Measurements from ENCODE around the gene URB1.
"Not testable (repeated sequence)": the region's sequence is repeated elsewhere in the genome, so short reads cannot be mapped to it uniquely, and the experiment has no call there.

The URB1 gene

DNA sequence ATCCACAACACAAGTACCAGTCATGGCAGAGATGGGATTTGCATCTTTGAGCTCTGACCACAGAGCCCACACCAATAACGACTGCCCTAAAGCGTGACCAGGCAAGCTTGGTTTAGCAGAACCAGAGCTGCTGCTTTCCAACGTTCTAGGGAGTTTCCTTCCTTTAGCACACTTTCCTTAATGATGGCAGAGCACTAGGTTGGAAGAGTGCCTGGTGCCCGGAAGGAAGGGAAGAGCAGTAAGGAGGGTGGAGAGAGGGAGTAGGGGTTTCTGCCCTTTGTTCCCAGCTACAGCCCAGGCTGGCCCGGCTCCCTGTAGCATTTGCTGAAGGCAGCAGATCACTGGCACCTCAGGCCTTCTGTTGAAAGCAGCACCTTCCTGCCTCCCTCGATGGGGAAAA is 13.6 kb upstream of the URB1 start:
- H3K4me3 ChIP-seq (ENCODE audit: low read length): no peak overlapping the region
- no peak overlapping the region for H3K9ac ChIP-seq (ENCODE audit: low read length)
- no peaks in the 10 kb centered on the region for H3K27me3 ChIP-seq (ENCODE audit: control insufficient read depth, insufficient read depth, low read length)
- H3K27ac ChIP-seq (ENCODE audit: low read depth, low read length): no peak overlapping the region
- no peaks in the 10 kb centered on the region for H3K36me3 ChIP-seq (ENCODE audit: control insufficient read depth, insufficient read depth, low read length)
- peaks cover 6% of the 10 kb centered on the region for H3K4me1 ChIP-seq (ENCODE audit: control insufficient read depth, insufficient read depth, low read length)

DNA sequence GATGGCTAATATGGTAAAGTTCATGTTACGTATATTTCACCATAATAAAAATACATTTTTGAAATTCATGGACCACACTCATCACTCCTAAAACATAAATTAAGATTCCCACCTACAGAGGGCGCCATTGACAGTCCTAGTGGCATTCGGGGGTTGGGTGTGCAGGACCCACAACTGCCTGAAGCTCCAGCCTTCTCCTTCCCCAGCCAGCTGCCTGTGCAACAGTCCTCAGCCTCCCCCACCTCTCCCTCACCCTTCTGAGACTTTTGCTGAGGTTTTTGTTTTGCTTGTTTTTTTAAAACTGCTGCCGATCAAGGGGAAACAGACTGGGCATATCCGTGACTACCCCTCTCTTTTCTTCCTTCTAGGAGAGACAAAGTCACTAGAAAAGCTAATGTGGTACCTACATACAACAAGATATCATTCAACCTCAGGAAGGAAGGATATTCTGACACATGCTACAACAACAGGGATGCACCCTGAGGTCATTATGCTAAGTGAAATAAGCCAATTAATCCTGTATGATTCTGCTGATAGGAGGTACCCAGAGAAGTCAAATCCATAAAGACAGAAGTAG is 10.5 kb upstream of the URB1 start:
- Histone ChIP-seq H3K27ac (ENCODE audit: low read depth, low read length) (no peak overlapping the region), H3K4me3 (ENCODE audit: low read length) (no peak overlapping the region), H3K9ac (ENCODE audit: low read length) (no peak overlapping the region), H3K36me3 (ENCODE audit: control insufficient read depth, insufficient read depth, low read length) (no peaks in the 10 kb centered on the region), H3K4me1 (ENCODE audit: control insufficient read depth, insufficient read depth, low read length) (peaks cover 3% of the 10 kb centered on the region), H3K27me3 (ENCODE audit: control insufficient read depth, insufficient read depth, low read length) (no peaks in the 10 kb centered on the region)

DNA sequence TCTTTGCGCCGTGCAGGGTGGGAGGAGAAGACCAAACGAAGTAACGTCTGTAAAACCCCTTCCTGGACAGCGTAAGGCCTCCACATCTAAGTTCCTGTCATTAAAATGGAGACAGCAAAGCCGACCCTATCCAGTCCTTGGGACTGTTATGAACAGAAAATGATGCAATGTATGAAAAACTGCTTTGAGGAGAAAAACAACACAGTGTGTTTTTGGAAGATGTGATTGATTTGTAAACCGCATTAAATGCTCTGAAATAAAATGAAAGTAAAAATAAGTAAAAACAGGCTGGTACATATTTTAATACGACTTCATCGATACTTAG is 827 bp upstream of the URB1 start:
- H3K4me3 ChIP-seq (ENCODE audit: low read length): peak overlapping the region; percentile 64

DNA sequence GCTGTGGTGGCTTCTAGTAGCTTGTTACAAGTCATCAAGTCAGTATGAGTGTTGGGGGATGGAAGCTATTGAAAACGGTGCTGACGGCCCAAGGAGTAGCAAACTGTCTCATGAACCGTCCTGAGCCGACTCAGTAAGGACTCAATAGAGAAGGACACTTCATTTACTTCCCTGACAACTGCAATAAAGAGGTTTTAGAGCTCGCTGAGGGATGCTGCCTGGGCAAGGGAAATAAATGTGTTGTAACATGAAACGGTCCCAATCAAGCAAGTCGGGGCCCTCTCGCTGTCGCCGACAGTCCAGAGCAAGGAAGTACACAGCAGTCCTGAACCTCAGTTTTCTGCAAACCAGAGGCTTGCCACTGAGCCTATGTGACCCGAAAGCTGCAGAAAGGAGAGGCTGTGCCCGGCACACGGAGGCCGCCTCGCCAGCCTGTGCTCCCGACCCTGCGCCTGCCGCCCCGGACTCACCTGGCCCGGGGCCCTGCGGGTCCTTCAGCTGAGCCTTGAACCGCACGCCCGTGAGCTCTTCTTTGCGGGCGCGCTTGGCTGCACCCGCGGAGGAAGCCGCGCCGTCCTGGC is 423 bp downstream of the URB1 start:
- Histone ChIP-seq H3K27ac (ENCODE audit: low read depth, low read length) (no peak overlapping the region), H3K4me1 (ENCODE audit: control insufficient read depth, insufficient read depth, low read length) (peaks cover 7% of the 10 kb centered on the region), H3K9ac (ENCODE audit: low read length) (peak overlapping the region; percentile 38), H3K27me3 (ENCODE audit: control insufficient read depth, insufficient read depth, low read length) (no peaks in the 10 kb centered on the region), H3K4me3 (ENCODE audit: low read length) (peak overlapping the region; percentile 89), H3K36me3 (ENCODE audit: control insufficient read depth, insufficient read depth, low read length) (no peaks in the 10 kb centered on the region)

More for the DNA sequence above, 827 bp upstream of the URB1 start:
- Histone ChIP-seq H3K36me3 (ENCODE audit: control insufficient read depth, insufficient read depth, low read length) (no peaks in the 10 kb centered on the region), H3K9ac (ENCODE audit: low read length) (peak overlapping the region; percentile 2), H3K4me1 (ENCODE audit: control insufficient read depth, insufficient read depth, low read length) (peaks cover 7% of the 10 kb centered on the region), H3K27me3 (ENCODE audit: control insufficient read depth, insufficient read depth, low read length) (no peaks in the 10 kb centered on the region), H3K27ac (ENCODE audit: low read depth, low read length) (no peak overlapping the region)

DNA sequence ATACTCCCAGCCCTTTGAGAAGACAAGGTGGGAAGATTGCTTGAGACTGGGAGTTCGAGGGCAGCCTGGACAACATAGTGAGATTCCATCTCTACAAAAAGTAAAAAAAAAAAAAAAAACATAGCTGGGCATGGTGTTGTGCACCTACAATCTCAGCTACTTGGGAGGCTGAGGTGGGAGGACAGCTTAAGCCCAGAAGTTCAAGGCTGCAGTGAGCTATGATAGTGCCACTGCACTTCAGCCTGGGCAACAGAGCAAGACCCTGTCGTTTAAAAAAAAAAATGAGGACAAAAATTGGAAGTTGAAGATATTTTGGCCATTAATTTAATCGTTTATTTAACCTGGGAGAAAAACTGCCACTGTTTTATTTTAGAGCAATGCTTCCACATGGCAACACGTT is 1.1 kb downstream of the URB1 start:
- Histone ChIP-seq H3K4me3 (ENCODE audit: low read length) (peak overlapping the region; percentile 89), H3K9ac (ENCODE audit: low read length) (no peak overlapping the region), H3K4me1 (ENCODE audit: control insufficient read depth, insufficient read depth, low read length) (peaks cover 7% of the 10 kb centered on the region), H3K36me3 (ENCODE audit: control insufficient read depth, insufficient read depth, low read length) (no peaks in the 10 kb centered on the region), H3K27me3 (ENCODE audit: control insufficient read depth, insufficient read depth, low read length) (no peaks in the 10 kb centered on the region), H3K27ac (ENCODE audit: low read depth, low read length) (no peak overlapping the region)

DNA sequence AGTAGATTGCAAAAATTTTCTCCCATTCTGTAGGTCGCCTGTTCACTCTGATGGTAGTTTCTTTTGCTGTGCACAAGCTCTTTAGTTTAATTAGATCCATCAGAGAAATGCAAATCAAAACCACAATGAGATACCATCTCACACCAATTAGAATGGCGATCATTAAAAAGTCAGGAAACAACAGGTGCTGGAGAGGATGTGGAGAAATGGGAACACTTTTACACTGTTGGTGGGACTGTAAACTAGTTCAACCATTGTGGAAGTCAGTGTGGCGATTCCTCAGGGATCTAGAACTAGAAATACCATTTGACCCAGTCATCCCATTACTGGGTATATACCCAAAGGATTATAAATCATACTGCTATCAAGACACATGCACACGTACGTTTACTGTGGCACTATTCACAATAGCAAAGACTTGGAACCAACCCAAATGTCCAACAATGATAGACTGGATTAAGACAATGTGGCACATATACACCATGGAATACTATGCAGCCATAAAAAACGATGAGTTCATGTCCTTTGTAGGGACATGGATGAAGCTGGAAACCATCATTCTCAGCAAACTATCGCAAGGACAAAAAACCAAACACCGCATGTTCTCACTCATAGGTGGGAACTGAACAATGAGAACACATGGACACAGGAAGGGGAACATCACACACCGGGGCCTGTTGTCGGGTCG is 2.1 kb downstream of the URB1 start:
- not testable (repeated sequence) for H3K4me1 ChIP-seq (ENCODE audit: control insufficient read depth, insufficient read depth, low read length); H3K27me3 ChIP-seq (ENCODE audit: control insufficient read depth, insufficient read depth, low read length); H3K4me3 ChIP-seq (ENCODE audit: low read length); H3K9ac ChIP-seq (ENCODE audit: low read length); H3K36me3 ChIP-seq (ENCODE audit: control insufficient read depth, insufficient read depth, low read length); H3K27ac ChIP-seq (ENCODE audit: low read depth, low read length)

DNA sequence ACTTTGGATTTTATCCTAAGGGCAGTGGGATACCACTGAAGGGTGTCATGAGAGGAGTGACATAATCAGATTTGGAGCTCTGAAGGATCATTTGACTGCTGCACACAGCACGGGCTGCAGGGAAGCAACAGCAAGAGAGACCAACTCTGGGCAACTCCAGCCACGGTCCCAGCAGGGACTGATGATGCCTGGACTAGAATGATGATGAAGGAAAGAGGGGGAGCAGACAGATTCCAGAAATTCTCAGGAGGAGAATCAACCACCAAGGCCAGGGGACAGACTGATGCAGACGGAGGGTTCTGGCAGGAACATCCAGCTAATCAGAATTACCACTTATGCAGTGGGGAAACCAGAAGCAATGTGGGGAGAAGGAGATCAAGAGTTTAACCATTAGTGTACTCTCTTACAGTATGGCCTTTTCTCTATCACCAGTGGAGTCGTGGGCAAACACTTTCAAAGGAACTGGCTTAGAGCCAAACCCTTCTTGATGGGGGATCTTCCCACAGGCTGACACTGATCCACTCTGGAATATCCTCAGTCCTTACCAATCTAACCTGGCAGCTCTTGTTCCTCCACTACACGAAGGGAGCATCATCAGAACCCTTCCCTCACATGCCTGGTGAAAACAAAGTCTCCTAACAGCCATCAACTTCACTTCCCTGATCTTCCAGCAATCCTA is 3.3 kb downstream of the URB1 start:
- no peak overlapping the region for H3K4me3 ChIP-seq (ENCODE audit: low read length)
- peaks cover 7% of the 10 kb centered on the region for H3K4me1 ChIP-seq (ENCODE audit: control insufficient read depth, insufficient read depth, low read length)
- H3K36me3 ChIP-seq (ENCODE audit: control insufficient read depth, insufficient read depth, low read length): no peaks in the 10 kb centered on the region
- no peaks in the 10 kb centered on the region for H3K27me3 ChIP-seq (ENCODE audit: control insufficient read depth, insufficient read depth, low read length)
- no peak overlapping the region for H3K27ac ChIP-seq (ENCODE audit: low read depth, low read length)
- H3K9ac ChIP-seq (ENCODE audit: low read length): no peak overlapping the region

DNA sequence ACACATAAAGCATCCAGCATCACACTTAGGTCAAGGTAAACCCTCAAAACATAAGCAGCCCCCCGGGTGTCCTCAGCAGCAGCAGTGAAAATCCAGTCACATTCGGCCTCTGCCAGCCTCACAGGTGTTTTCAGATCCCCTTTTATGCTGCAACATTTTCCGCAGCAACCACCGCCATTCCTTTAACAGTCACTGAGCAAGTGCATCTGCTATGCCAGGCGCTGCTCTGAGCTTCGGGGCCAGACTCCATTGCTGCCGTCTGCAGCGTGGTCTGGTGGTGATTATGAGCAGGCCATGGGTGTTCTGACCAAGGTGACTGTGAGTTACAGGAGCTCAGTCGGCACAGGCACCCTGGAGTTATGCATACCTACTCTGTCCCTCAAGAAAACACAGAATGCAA is 4.5 kb downstream of the URB1 start:
- H3K27me3 ChIP-seq (ENCODE audit: control insufficient read depth, insufficient read depth, low read length): no peaks in the 10 kb centered on the region
- H3K9ac ChIP-seq (ENCODE audit: low read length): no peak overlapping the region
- H3K4me3 ChIP-seq (ENCODE audit: low read length): no peak overlapping the region
- H3K4me1 ChIP-seq (ENCODE audit: control insufficient read depth, insufficient read depth, low read length): peaks cover 3% of the 10 kb centered on the region
- peaks cover 1% of the 10 kb centered on the region for H3K36me3 ChIP-seq (ENCODE audit: control insufficient read depth, insufficient read depth, low read length)
- no peak overlapping the region for H3K27ac ChIP-seq (ENCODE audit: low read depth, low read length)

DNA sequence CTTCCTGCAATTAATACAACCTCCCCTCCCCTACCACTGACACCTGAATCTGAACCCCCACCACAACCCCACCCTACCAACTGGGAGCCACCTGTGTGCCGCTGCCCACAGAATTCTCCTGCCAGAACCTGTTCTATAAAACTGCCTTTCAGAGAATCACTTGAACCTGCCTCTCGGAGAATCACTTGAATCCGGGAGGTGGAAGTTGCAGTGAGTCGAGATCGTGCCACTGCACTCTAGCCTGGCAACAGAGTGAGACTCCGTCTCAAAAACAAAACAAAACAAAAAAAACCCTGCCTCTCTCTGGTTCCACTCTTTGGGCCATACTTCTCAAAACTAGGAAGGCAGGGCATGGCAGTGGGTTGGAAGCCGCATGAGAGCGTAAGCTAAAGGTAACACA is 5.7 kb downstream of the URB1 start:
- Histone ChIP-seq H3K4me3 (ENCODE audit: low read length) (no peak overlapping the region), H3K27me3 (ENCODE audit: control insufficient read depth, insufficient read depth, low read length) (no peaks in the 10 kb centered on the region), H3K9ac (ENCODE audit: low read length) (no peak overlapping the region), H3K27ac (ENCODE audit: low read depth, low read length) (no peak overlapping the region), H3K36me3 (ENCODE audit: control insufficient read depth, insufficient read depth, low read length) (peaks cover 10% of the 10 kb centered on the region), H3K4me1 (ENCODE audit: control insufficient read depth, insufficient read depth, low read length) (peaks cover 3% of the 10 kb centered on the region)

DNA sequence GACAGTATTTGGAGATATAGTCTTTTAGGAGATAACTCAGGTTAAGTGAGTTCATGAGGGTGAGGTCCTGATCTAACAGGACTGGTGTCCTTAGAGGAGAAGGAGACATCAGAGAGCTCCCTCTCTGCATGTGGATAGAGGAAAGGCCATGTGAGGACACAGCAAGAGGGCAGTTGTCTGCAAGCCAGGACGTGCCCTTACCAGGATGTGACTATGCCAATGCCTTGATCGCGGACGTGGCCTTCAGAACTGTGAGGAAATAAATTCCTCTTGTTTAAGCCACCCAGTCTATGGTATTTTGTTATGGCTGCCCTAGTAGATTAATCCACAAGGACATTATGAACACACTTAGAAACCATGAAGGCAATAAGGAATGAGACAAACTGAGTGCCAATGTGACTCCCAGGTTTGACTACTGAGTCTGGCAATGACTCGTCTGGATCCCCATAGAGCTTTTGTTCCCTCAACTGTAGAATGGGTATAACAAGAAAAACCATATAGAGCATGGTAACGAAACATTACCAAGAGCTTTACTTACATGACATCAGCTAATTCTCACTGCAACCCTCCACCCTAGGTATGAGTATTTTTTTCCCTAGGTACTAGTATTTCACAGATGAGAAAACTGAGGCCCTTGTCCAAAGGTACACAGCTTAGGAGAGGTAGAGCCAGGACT is 6.5 kb downstream of the URB1 start:
- no peak overlapping the region for H3K4me3 ChIP-seq (ENCODE audit: low read length)
- peaks cover 10% of the 10 kb centered on the region for H3K36me3 ChIP-seq (ENCODE audit: control insufficient read depth, insufficient read depth, low read length)
- H3K4me1 ChIP-seq (ENCODE audit: control insufficient read depth, insufficient read depth, low read length): no peaks in the 10 kb centered on the region
- H3K27me3 ChIP-seq (ENCODE audit: control insufficient read depth, insufficient read depth, low read length): no peaks in the 10 kb centered on the region
- H3K27ac ChIP-seq (ENCODE audit: low read depth, low read length): no peak overlapping the region
- H3K9ac ChIP-seq (ENCODE audit: low read length): no peak overlapping the region

DNA sequence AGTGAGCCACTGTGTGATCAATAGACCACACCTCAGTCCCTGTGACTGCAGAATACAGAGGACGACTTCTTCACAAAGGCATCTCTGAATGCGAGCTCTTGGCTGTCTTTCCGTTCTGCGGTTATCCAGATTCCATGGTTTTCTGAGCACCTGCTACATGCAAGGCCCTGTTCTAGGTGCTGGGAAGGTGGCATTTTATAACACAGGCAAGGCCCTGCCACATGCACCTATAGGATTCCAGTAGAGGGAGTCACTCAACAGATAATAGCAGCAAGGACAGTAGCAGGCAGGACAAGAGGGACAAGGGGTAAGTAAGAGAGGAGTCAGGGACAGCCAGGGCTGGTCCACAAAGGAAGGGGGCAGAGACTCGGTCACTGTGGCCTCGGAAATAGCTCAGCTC is 9.0 kb downstream of the URB1 start:
- Histone ChIP-seq H3K27ac (ENCODE audit: low read depth, low read length) (no peak overlapping the region), H3K27me3 (ENCODE audit: control insufficient read depth, insufficient read depth, low read length) (no peaks in the 10 kb centered on the region), H3K4me1 (ENCODE audit: control insufficient read depth, insufficient read depth, low read length) (no peaks in the 10 kb centered on the region), H3K9ac (ENCODE audit: low read length) (no peak overlapping the region), H3K36me3 (ENCODE audit: control insufficient read depth, insufficient read depth, low read length) (peaks cover 13% of the 10 kb centered on the region), H3K4me3 (ENCODE audit: low read length) (no peak overlapping the region)

DNA sequence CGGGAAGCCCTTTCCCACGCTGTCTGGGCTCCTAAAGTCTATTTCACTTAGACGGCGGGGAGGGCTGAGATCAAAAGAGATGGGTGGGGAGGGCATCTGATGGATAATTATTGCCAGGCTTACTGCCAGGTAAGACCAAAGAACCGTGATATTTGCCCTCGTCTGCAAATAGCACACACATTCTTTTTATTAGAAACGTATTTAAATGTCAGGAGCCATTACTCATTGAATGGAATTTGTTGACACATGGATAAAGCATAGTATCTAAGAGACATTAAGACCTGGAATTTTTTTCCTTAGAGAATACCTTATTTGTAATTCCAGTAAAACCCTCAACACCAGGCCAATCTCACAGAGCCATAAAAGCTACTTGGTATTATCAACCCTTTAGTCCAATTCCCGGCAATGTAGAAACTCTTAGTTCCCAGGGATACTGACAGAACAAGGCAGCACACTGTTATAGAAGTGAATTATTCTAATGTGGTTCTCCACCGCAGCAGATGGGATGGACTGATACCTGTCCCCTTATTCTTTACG is 10.6 kb downstream of the URB1 start:
- no peak overlapping the region for H3K9ac ChIP-seq (ENCODE audit: low read length)
- no peaks in the 10 kb centered on the region for H3K27me3 ChIP-seq (ENCODE audit: control insufficient read depth, insufficient read depth, low read length)
- H3K27ac ChIP-seq (ENCODE audit: low read depth, low read length): peak overlapping the region; percentile 50
- H3K4me3 ChIP-seq (ENCODE audit: low read length): no peak overlapping the region
- peaks cover 15% of the 10 kb centered on the region for H3K36me3 ChIP-seq (ENCODE audit: control insufficient read depth, insufficient read depth, low read length)
- H3K4me1 ChIP-seq (ENCODE audit: control insufficient read depth, insufficient read depth, low read length): no peaks in the 10 kb centered on the region

All from rectal smooth muscle tissue (tissue), 1 donor.